ENCODE measurements around the gene SURF4. TPM values are rescaled to one million over a fixed set of nuclear protein-coding genes. Genes with fewer than 3 reads are reported as not detected.
A peak's percentile ranks its signal among the peaks of the same experiment; 100 is the strongest.

Gene SURF4
- total RNA-seq, 4 donors from 2014 or later: 89.4 to 205 (median 147) TPM

- peaks cover 0 to 38% (median 20%) of the 10 kb centered on the region in 4 donors for H3K36me3 ChIP-seq
- H3K4me1 ChIP-seq: peaks cover 11 to 34% (median 30%) of the 10 kb centered on the region in 4 donors
- intact Hi-C loops (cut with DNase I; ENCODE audit: low total_unique reads) (no loop called here), in situ Hi-C loops (cut with MboI; ENCODE audit: low pct_ligation_motif_present in 1 of 4, low pct_unique_long_range_greater_than_20kb in 1 of 4, low sequenced_read_pairs in 3 of 4) (loop anchor here in 1 of 4 donors (25.0 kb wide), 1 partner anchor 297 kb away; the partner anchor contains the start of gene GTF3C5)
- no peaks in the 10 kb centered on the region for H3K9me3 ChIP-seq
- peak overlapping the region; percentile 83 to 91 (median 89) for H3K27ac ChIP-seq
- no peaks in the 10 kb centered on the region for H3K27me3 ChIP-seq
- WGBS, 2 donors (ENCODE audit: low coverage in 1 of 2): 46 to 52% methylated on average over 2 to 6 of the region's 6 CpGs
- TF ChIP-seq POLR2AphosphoS5 (IDR thresholded peaks at IDR 0.05) (peak in 2 of 3 donors; percentile 15 to 61), CTCF (IDR thresholded peaks at IDR 0.05) (peak in 4 of 5 experiments; percentile 22 to 63 (median 46)), EP300 (IDR thresholded peaks at IDR 0.05; ENCODE audit: low read depth) (no peak), POLR2A (IDR thresholded peaks at IDR 0.05) (peak; percentile 51)
- peak; percentile 86 for DNase-seq
- peak overlapping the region in 1 of 4 donors; percentile 96 for H3K4me3 ChIP-seq
These were observed 41.7 kb downstream of the SURF4 start for GRCh38 chr9:133334161-133334560.

- Histone ChIP-seq H3K27ac (peak overlapping the region; percentile 83 to 91 (median 89)), H3K27me3 (no peaks in the 10 kb centered on the region), H3K36me3 (peaks cover 0 to 38% (median 20%) of the 10 kb centered on the region in 4 donors), H3K4me1 (peaks cover 11 to 34% (median 30%) of the 10 kb centered on the region in 4 donors), H3K9me3 (no peaks in the 10 kb centered on the region), H3K4me3 (no peak overlapping the region)
- 60 to 87% methylated on average over 1 to 10 of the region's 10 CpGs for WGBS, 2 donors (ENCODE audit: low coverage in 1 of 2)
- no peak for TF ChIP-seq EP300 (IDR thresholded peaks at IDR 0.05; ENCODE audit: low read depth)
- no peak for TF ChIP-seq POLR2A (IDR thresholded peaks at IDR 0.05)
- TF ChIP-seq CTCF (IDR thresholded peaks at IDR 0.05): no peak
- no peak for TF ChIP-seq POLR2AphosphoS5 (IDR thresholded peaks at IDR 0.05)
- intact Hi-C loops (cut with DNase I; ENCODE audit: low total_unique reads): no loop called here
- DNase-seq: no peak
- in situ Hi-C loops (cut with MboI; ENCODE audit: low pct_ligation_motif_present in 1 of 4, low pct_unique_long_range_greater_than_20kb in 1 of 4, low sequenced_read_pairs in 3 of 4): loop anchor here in 1 of 4 donors (25.0 kb wide), 1 partner anchor 296 kb away; the partner anchor contains the start of gene GTF3C5
These were observed 42.3 kb downstream of the SURF4 start for GRCh38 chr9:133333566-133333965.

GRCh38 chr9:133333011-133333410 lies 42.8 kb downstream of the SURF4 start:
- H3K4me1 ChIP-seq: peaks cover 11 to 34% (median 30%) of the 10 kb centered on the region in 4 donors
- H3K36me3 ChIP-seq: peaks cover 0 to 38% (median 20%) of the 10 kb centered on the region in 4 donors
- TF ChIP-seq POLR2A (IDR thresholded peaks at IDR 0.05): no peak
- no peaks in the 10 kb centered on the region for H3K9me3 ChIP-seq
- WGBS, 2 donors (ENCODE audit: low coverage in 1 of 2): 93% methylated on average over 11 of the region's 11 CpGs; no CpG with 5 or more reads in 1 of the 2 donors
- intact Hi-C loops (cut with DNase I; ENCODE audit: low total_unique reads) (no loop called here), in situ Hi-C loops (cut with MboI; ENCODE audit: low pct_ligation_motif_present in 1 of 4, low pct_unique_long_range_greater_than_20kb in 1 of 4, low sequenced_read_pairs in 3 of 4) (loop anchor here in 1 of 4 donors (25.0 kb wide), 1 partner anchor 296 kb away; the partner anchor contains the start of gene GTF3C5)
- no peak for DNase-seq
- H3K27me3 ChIP-seq: no peaks in the 10 kb centered on the region
- H3K4me3 ChIP-seq: no peak overlapping the region
- H3K27ac ChIP-seq: peak overlapping the region in 2 of 4 donors; percentile 83 to 90

- Histone ChIP-seq H3K36me3 (peaks cover 0 to 38% (median 20%) of the 10 kb centered on the region in 4 donors), H3K4me3 (no peak overlapping the region), H3K27me3 (no peaks in the 10 kb centered on the region), H3K9me3 (no peaks in the 10 kb centered on the region), H3K27ac (no peak overlapping the region), H3K4me1 (peaks cover 11 to 34% (median 30%) of the 10 kb centered on the region in 4 donors)
- intact Hi-C loops (cut with DNase I; ENCODE audit: low total_unique reads) (no loop called here), in situ Hi-C loops (cut with MboI; ENCODE audit: low pct_ligation_motif_present in 1 of 4, low pct_unique_long_range_greater_than_20kb in 1 of 4, low sequenced_read_pairs in 3 of 4) (loop anchor here in 1 of 4 donors (25.0 kb wide), 1 partner anchor 295 kb away; the partner anchor contains the start of gene GTF3C5)
- DNase-seq: no peak
- TF ChIP-seq POLR2AphosphoS5 (IDR thresholded peaks at IDR 0.05) (no peak), POLR2A (IDR thresholded peaks at IDR 0.05) (no peak), CTCF (IDR thresholded peaks at IDR 0.05) (no peak), EP300 (IDR thresholded peaks at IDR 0.05; ENCODE audit: low read depth) (no peak)
- 82 to 86% methylated on average over 13 to 20 of the region's 20 CpGs for WGBS, 2 donors (ENCODE audit: low coverage in 1 of 2)
These were observed 43.5 kb downstream of the SURF4 start for GRCh38 chr9:133332381-133332730.

All from transverse colon (tissue), 4 donors.